ENCODE measurements around the gene UBE2G2. TPM values are rescaled to one million over a fixed set of nuclear protein-coding genes. Genes with fewer than 3 reads are reported as not detected.
A peak's percentile ranks its signal among the peaks of the same experiment; 100 is the strongest.

The UBE2G2 gene
- polyA plus RNA-seq, 1 donor from 2014 or later: 127 TPM

DNA sequence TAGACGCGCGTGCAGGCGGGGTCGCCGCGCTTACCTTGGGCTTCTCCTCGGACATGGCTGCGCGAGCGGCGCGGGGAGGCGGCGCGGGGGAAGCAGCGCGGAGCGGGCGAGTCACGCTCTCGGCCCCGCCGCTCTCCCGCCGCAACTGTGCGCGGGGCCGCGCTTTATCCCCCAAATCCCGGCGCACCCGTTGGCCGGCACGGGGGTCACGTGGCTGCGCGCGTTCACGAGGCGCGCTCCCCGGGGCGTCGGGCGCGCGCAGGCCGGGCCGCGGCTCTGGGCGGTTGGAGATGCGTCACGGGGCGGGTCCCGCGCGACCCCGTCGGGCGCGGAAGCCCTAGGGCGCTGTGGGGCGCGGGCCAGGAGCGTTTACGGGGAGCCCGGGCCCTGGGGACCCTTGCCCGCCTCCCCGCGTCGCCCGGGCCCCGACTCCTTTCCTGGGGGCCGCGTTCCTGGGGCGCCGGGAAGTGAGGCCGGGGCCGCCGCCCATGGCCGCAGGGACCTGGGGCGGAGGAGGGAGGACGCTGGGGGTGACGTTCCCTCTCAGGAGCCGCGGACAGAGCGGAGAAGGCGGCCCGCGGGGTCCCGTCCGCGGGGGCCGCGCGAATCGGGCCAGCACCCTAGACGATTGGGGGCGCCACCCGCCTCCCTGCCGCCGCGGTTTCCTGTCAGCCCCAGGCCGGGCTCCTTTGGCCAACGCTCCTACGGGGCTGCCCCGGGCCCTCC, 16.5 kb upstream of the UBE2G2 start, which contains the start of gene SUMO3:
Gene SUMO3, minus strand, starts transcription at position 149 of the 726 bp plus-strand sequence. Its CDS starts 94 bp downstream, at position 55.
- Histone ChIP-seq H3K27ac (ENCODE audit: low read length) (peak within 1 kb of the TSS; percentile 44), H2AFZ (ENCODE audit: low read depth, low read length) (peak within 1 kb of the TSS; percentile 56)

DNA sequence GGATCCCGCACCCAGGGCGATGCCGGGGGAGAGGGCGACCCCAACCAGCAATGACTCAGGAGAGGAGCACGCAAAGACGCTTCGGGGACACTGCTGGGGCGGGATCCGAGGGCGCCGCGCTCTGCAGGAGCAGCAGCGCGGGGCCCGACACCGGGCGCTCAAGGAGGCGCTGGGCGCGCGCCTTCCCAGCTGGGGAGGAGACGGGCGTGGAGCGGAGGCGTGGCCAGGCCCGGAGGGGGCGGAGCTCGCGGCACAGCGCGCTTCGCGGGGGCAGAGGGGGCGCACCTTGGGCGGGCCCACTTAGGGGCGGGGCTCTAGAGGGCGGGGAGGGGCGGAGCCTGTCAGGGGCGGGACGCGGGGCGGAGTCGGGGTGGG, 15.9 kb upstream of the UBE2G2 start:
- peak overlapping the region; percentile 6 for H3K4me2 ChIP-seq (ENCODE audit: low read length)
- peak overlapping the region; percentile 3 for H3K27ac ChIP-seq (ENCODE audit: low read length)
- peaks cover 9% of the 10 kb centered on the region for H3K9me3 ChIP-seq (ENCODE audit: low read length)
- no peaks in the 10 kb centered on the region for H3K9me2 ChIP-seq (ENCODE audit: insufficient read depth, low read length)
- no peaks in the 10 kb centered on the region for H3K27me3 ChIP-seq (ENCODE audit: insufficient read depth, low read depth, low read length)
- no peaks in the 10 kb centered on the region for H3K36me3 ChIP-seq (ENCODE audit: insufficient read depth, low read length)
- H4K20me1 ChIP-seq (ENCODE audit: insufficient read depth): no peaks in the 10 kb centered on the region
- H3K9ac ChIP-seq (ENCODE audit: low read length): peak overlapping the region; percentile 75
- TF ChIP-seq RAD21 (conservative IDR thresholded peaks at IDR 0.05) (no peak), MXI1 (conservative IDR thresholded peaks at IDR 0.05; ENCODE audit: poor library complexity, severe bottlenecking) (peak; percentile 11), SMC3 (conservative IDR thresholded peaks at IDR 0.05; ENCODE audit: poor library complexity) (peak; percentile 11), EP300 (conservative IDR thresholded peaks at IDR 0.05; ENCODE audit: poor library complexity, severe bottlenecking) (no peak), POLR2AphosphoS5 (IDR thresholded peaks at IDR 0.05) (no peak), EZH2 (IDR thresholded peaks at IDR 0.05; ENCODE audit: borderline replicate concordance, insufficient read depth, low read length, poor library complexity, severe bottlenecking) (no peak), TAF1 (IDR thresholded peaks at IDR 0.05; ENCODE audit: low read depth) (no peak)
- TF ChIP-seq, protein P1, sequence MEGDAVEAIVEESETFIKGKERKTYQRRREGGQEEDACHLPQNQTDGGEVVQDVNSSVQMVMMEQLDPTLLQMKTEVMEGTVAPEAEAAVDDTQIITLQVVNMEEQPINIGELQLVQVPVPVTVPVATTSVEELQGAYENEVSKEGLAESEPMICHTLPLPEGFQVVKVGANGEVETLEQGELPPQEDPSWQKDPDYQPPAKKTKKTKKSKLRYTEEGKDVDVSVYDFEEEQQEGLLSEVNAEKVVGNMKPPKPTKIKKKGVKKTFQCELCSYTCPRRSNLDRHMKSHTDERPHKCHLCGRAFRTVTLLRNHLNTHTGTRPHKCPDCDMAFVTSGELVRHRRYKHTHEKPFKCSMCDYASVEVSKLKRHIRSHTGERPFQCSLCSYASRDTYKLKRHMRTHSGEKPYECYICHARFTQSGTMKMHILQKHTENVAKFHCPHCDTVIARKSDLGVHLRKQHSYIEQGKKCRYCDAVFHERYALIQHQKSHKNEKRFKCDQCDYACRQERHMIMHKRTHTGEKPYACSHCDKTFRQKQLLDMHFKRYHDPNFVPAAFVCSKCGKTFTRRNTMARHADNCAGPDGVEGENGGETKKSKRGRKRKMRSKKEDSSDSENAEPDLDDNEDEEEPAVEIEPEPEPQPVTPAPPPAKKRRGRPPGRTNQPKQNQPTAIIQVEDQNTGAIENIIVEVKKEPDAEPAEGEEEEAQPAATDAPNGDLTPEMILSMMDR (IDR thresholded peaks at IDR 0.05; ENCODE audit: poor library complexity, severe bottlenecking): no peak
- TF ChIP-seq, protein P2, sequence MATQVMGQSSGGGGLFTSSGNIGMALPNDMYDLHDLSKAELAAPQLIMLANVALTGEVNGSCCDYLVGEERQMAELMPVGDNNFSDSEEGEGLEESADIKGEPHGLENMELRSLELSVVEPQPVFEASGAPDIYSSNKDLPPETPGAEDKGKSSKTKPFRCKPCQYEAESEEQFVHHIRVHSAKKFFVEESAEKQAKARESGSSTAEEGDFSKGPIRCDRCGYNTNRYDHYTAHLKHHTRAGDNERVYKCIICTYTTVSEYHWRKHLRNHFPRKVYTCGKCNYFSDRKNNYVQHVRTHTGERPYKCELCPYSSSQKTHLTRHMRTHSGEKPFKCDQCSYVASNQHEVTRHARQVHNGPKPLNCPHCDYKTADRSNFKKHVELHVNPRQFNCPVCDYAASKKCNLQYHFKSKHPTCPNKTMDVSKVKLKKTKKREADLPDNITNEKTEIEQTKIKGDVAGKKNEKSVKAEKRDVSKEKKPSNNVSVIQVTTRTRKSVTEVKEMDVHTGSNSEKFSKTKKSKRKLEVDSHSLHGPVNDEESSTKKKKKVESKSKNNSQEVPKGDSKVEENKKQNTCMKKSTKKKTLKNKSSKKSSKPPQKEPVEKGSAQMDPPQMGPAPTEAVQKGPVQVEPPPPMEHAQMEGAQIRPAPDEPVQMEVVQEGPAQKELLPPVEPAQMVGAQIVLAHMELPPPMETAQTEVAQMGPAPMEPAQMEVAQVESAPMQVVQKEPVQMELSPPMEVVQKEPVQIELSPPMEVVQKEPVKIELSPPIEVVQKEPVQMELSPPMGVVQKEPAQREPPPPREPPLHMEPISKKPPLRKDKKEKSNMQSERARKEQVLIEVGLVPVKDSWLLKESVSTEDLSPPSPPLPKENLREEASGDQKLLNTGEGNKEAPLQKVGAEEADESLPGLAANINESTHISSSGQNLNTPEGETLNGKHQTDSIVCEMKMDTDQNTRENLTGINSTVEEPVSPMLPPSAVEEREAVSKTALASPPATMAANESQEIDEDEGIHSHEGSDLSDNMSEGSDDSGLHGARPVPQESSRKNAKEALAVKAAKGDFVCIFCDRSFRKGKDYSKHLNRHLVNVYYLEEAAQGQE (IDR thresholded peaks at IDR 0.05; ENCODE audit: borderline replicate concordance): no peak
- no peaks in the 10 kb centered on the region for H3F3A ChIP-seq (ENCODE audit: insufficient read depth, low read length, poor library complexity, severe bottlenecking)
- peak overlapping the region; percentile 75 for H3K4me3 ChIP-seq (ENCODE audit: low read length)
- no peaks in the 10 kb centered on the region for H3K79me2 ChIP-seq (replicated peaks; ENCODE audit: insufficient read depth, low read length)
- no peak overlapping the region for H2AFZ ChIP-seq (ENCODE audit: low read depth, low read length)

More for the DNA sequence above, 16.5 kb upstream of the UBE2G2 start, which contains the start of gene SUMO3:
- H3K9me3 ChIP-seq (ENCODE audit: low read length): peaks cover 13% of the 10 kb centered on the region
- peak within 1 kb of the TSS; percentile 75 for H3K9ac ChIP-seq (ENCODE audit: low read length)
- H3K4me2 ChIP-seq (ENCODE audit: low read length): peak within 1 kb of the TSS; percentile 6
- H3K4me3 ChIP-seq (ENCODE audit: low read length): peak within 1 kb of the TSS; percentile 75
- H3K79me2 ChIP-seq (replicated peaks; ENCODE audit: insufficient read depth, low read length): no peaks in the 10 kb centered on the region
- H3K27me3 ChIP-seq (ENCODE audit: insufficient read depth, low read depth, low read length): no peaks in the 10 kb centered on the region
- no peaks in the 10 kb centered on the region for H4K20me1 ChIP-seq (ENCODE audit: insufficient read depth)
- no peaks in the 10 kb centered on the region for H3K9me2 ChIP-seq (ENCODE audit: insufficient read depth, low read length)
- no peaks in the 10 kb centered on the region for H3F3A ChIP-seq (ENCODE audit: insufficient read depth, low read length, poor library complexity, severe bottlenecking)
- TF ChIP-seq, protein P1 (IDR thresholded peaks at IDR 0.05; ENCODE audit: poor library complexity, severe bottlenecking): peak; percentile 30
- TF ChIP-seq MXI1 (conservative IDR thresholded peaks at IDR 0.05; ENCODE audit: poor library complexity, severe bottlenecking): peak; percentile 58
- peak; percentile 35 for TF ChIP-seq SMC3 (conservative IDR thresholded peaks at IDR 0.05; ENCODE audit: poor library complexity)
- peak; percentile 92 for TF ChIP-seq POLR2AphosphoS5 (IDR thresholded peaks at IDR 0.05)
- peak; percentile 36 for TF ChIP-seq EP300 (conservative IDR thresholded peaks at IDR 0.05; ENCODE audit: poor library complexity, severe bottlenecking)
- no peak for TF ChIP-seq TAF1 (IDR thresholded peaks at IDR 0.05; ENCODE audit: low read depth)
- no peaks in the 10 kb centered on the region for H3K36me3 ChIP-seq (ENCODE audit: insufficient read depth, low read length)

All from neural cell (in vitro differentiated cells).